GM10847 (cell line): ENCODE results near the gene SFI1.

Experiments
- POLR2A ChIP-seq: IDR thresholded peaks from 2 replicates; pipeline ENCODE4 v1.6.1; 2011; ENCODE audit not compliant: insufficient read length; ENCODE audit errors: extremely low read depth

SFI1 gene

GRCh38 chr22:31604746-31605705 lies 108.7 kb downstream of the SFI1 start:
- TF ChIP-seq POLR2A = no peak

GRCh38 chr22:31605851-31606585 lies 109.7 kb downstream of the SFI1 start:
- TF ChIP-seq POLR2A = no peak

GRCh38 chr22:31607696-31608095 lies 111.4 kb downstream of the SFI1 start:
- TF ChIP-seq POLR2A = no peak

GRCh38 chr22:31609716-31610115 lies 113.4 kb downstream of the SFI1 start:
- no peak for TF ChIP-seq POLR2A

- TF ChIP-seq POLR2A = no peak
Observed at GRCh38 chr22:31610611-31611010, 114.3 kb downstream of the SFI1 start.

- no peak for TF ChIP-seq POLR2A
Observed at GRCh38 chr22:31611061-31611760, 114.9 kb downstream of the SFI1 start.

GRCh38 chr22:31612891-31613285 lies 116.6 kb downstream of the SFI1 start:
- TF ChIP-seq POLR2A = no peak

- no peak for TF ChIP-seq POLR2A
Observed at GRCh38 chr22:31613286-31613903, 117.1 kb downstream of the SFI1 start.

- no peak for TF ChIP-seq POLR2A
Observed at GRCh38 chr22:31613904-31614296, 117.6 kb downstream of the SFI1 start.

- no peak for TF ChIP-seq POLR2A
Observed at GRCh38 chr22:31614781-31615490, 118.6 kb downstream of the SFI1 start.

- TF ChIP-seq POLR2A = no peak
Observed at GRCh38 chr22:31615491-31615860, 119.1 kb downstream of the SFI1 start.

GRCh38 chr22:31615940-31616314 lies 119.6 kb downstream of the SFI1 start:
- TF ChIP-seq POLR2A = no peak

GRCh38 chr22:31616315-31616980 lies 120.1 kb downstream of the SFI1 start:
- TF ChIP-seq POLR2A = peak; percentile 22

- no peak for TF ChIP-seq POLR2A
Observed at GRCh38 chr22:31618057-31618456, 121.7 kb downstream of the SFI1 start.

- no peak for TF ChIP-seq POLR2A
Observed at GRCh38 chr22:31618471-31619176, 122.3 kb downstream of the SFI1 start.
